A673 (cell line): Measurements from ENCODE around the gene ACOT12. TPM values are rescaled to one million over a fixed set of nuclear protein-coding genes. Genes with fewer than 3 reads are reported as not detected.

Experiments
- BruUV-seq: library from RNA; stranded (reverse); fragments of 400-500 nt; replicated peaks from 2 replicates; lab custom pipeline; 2021; lab: Mats Ljungman, UMichigan
- CTCF ChIA-PET: fragments of 300-600 bp; sonication (Branson Sonifier 250); formaldehyde crosslinking; loops from one replicate; lab custom pipeline; 2022; ENCODE audit warnings: antibody characterized with exemption; lab: Charles Lee
- POLR2A ChIA-PET: fragments of 300-600 bp; sonication (Branson Sonifier 250); formaldehyde crosslinking; loops from one replicate; lab custom pipeline; 2022; ENCODE audit warnings: antibody characterized with exemption; ENCODE audit not compliant: low non-redundant PET; lab: Charles Lee
- DNase-seq: peaks from one replicate; pipeline ENCODE4 v3.0.0-alpha.2; 2015; ENCODE audit warnings: low spot score
- H3K27ac ChIP-seq: fragments of 200-600 bp; sonication (generic); 2 replicates; pipeline ENCODE4 v1.5.1; 2016; ENCODE audit warnings: mixed run types, low read depth, mild to moderate bottlenecking, mixed read lengths, antibody characterized with exemption, low read length; ENCODE audit not compliant: poor library complexity, severe bottlenecking
- H3K27me3 ChIP-seq: fragments of 200-600 bp; sonication (generic); replicated peaks from 2 replicates; pipeline ENCODE4 v1.6.1; 2017; ENCODE audit warnings: mixed run types, low read depth, mild to moderate bottlenecking, mixed read lengths, antibody characterized with exemption, low read length; ENCODE audit not compliant: insufficient read depth, poor library complexity
- H3K36me3 ChIP-seq: fragments of 200-600 bp; sonication (generic); 2 replicates; pipeline ENCODE4 v1.6.1; 2016; ENCODE audit warnings: mixed run types, mild to moderate bottlenecking, mixed read lengths, antibody characterized with exemption, low read length; ENCODE audit not compliant: insufficient read depth, poor library complexity, severe bottlenecking
- H3K4me1 ChIP-seq: fragments of 200-600 bp; sonication (generic); 2 replicates; pipeline ENCODE4 v1.6.1; 2017; ENCODE audit warnings: mixed run types, mild to moderate bottlenecking, mixed read lengths, antibody characterized with exemption, low read length; ENCODE audit not compliant: insufficient read depth, poor library complexity, severe bottlenecking
- H3K4me3 ChIP-seq: fragments of 200-600 bp; sonication (generic); 2 replicates; pipeline ENCODE4 v1.5.1; 2016; ENCODE audit warnings: low read depth, mixed run types, mild to moderate bottlenecking, mixed read lengths, low read length; ENCODE audit not compliant: poor library complexity, severe bottlenecking
- H3K9me3 ChIP-seq: fragments of 200-600 bp; sonication (generic); 2 replicates; pipeline ENCODE4 v1.6.1; 2016; ENCODE audit warnings: mixed run types, low read depth, mild to moderate bottlenecking, mixed read lengths, antibody characterized with exemption, low read length; ENCODE audit not compliant: poor library complexity, severe bottlenecking
- CTCF ChIP-seq: fragments of 300-800, 200-600 bp; sonication (generic); conservative IDR thresholded peaks from 2 replicates; pipeline ENCODE4 v1.5.1; 2017; ENCODE audit warnings: low read depth, mild to moderate bottlenecking, antibody characterized with exemption, low read length, moderate library complexity, mixed read lengths
- EZH2 ChIP-seq: fragments of 200-600 bp; sonication (generic); IDR thresholded peaks from 2 replicates; pipeline ENCODE4 v1.6.1; 2017; ENCODE audit warnings: borderline replicate concordance, low read depth, mild to moderate bottlenecking, mixed read lengths, antibody characterized with exemption, low read length; ENCODE audit not compliant: poor library complexity, severe bottlenecking
- intact Hi-C: fragments of 100-400 bp; cut with micrococcal nuclease; formaldehyde crosslinking; loops from one replicate; pipeline ENCODE4 v1.10.0; 2022; ENCODE audit not compliant: unreplicated experiment
- total RNA-seq: library from RNA; stranded (reverse); gene quantifications from 2 replicates; pipeline ENCODE4 v1.2.3, GENCODE V29; 2021

The ACOT12 gene
- total RNA-seq, 1 experiment from 2014 or later: not detected

- TF ChIP-seq CTCF (no peak), EZH2 (no peak)
- Histone ChIP-seq H3K36me3 (no peaks in the 10 kb centered on the region), H3K4me3 (no peak overlapping the region), H3K4me1 (no peaks in the 10 kb centered on the region), H3K9me3 (no peaks in the 10 kb centered on the region), H3K27ac (no peak overlapping the region), H3K27me3 (no peaks in the 10 kb centered on the region)
- BruUV-seq: no TSS peak
- POLR2A ChIA-PET: no interaction called here
- no peak for DNase-seq
- intact Hi-C loops: no loop called here
- CTCF ChIA-PET: no interaction called here
Measured at GRCh38 chr5:81350507-81350906, 43.4 kb downstream of the ACOT12 start.

GRCh38 chr5:81349161-81349560, 44.8 kb downstream of the ACOT12 start:
- H3K4me1 ChIP-seq: no peaks in the 10 kb centered on the region
- no TSS peak for BruUV-seq
- no peak for DNase-seq
- intact Hi-C loops: no loop called here
- TF ChIP-seq CTCF (no peak), EZH2 (no peak)
- CTCF ChIA-PET: no interaction called here
- no peak overlapping the region for H3K4me3 ChIP-seq
- H3K9me3 ChIP-seq: no peaks in the 10 kb centered on the region
- POLR2A ChIA-PET: no interaction called here
- H3K36me3 ChIP-seq: no peaks in the 10 kb centered on the region
- H3K27me3 ChIP-seq: no peaks in the 10 kb centered on the region
- no peak overlapping the region for H3K27ac ChIP-seq

GRCh38 chr5:81345411-81346003, 48.4 kb downstream of the ACOT12 start:
- H3K4me1 ChIP-seq: no peaks in the 10 kb centered on the region
- no peak for DNase-seq
- intact Hi-C loops: no loop called here
- no peaks in the 10 kb centered on the region for H3K36me3 ChIP-seq
- no peaks in the 10 kb centered on the region for H3K27me3 ChIP-seq
- BruUV-seq: no TSS peak
- ChIA-PET POLR2A (no interaction called here), CTCF (no interaction called here)
- H3K9me3 ChIP-seq: no peaks in the 10 kb centered on the region
- no peak overlapping the region for H3K27ac ChIP-seq
- no peak overlapping the region for H3K4me3 ChIP-seq
- TF ChIP-seq CTCF (no peak), EZH2 (no peak)
